Breast epithelium (tissue), 4 donors: ENCODE results near the gene RETREG2. TPM values are rescaled to one million over a fixed set of nuclear protein-coding genes. Genes with fewer than 3 reads are reported as not detected.
A peak's percentile ranks its signal among the peaks of the same experiment; 100 is the strongest.

Experiments used
- DNase-seq, 2 donors: peaks; one replicate each; pipeline ENCODE4 v3.0.0-alpha.2; 2019; ENCODE audit warnings: low spot score in 2 of 2
- H3K27ac ChIP-seq, 2 donors: fragments of 200-600 bp; sonication (generic) in 1 of 2; one replicate each; pipeline ENCODE4 v1.5.1; 2016 to 2019; ENCODE audit warnings: mild to moderate bottlenecking in 1 of 2
- H3K27me3 ChIP-seq, 2 donors: fragments of 200-600 bp; sonication (generic) in 1 of 2; one replicate each; pipeline versions ENCODE4 v1.5.1 to v1.6.0; 2017 to 2019; ENCODE audit warnings: control low read depth in 1 of 2, mild to moderate bottlenecking in 1 of 2
- H3K36me3 ChIP-seq: fragments of 200-600 bp; one replicate; pipeline ENCODE4 v1.5.1; 2019
- H3K4me1 ChIP-seq, 2 donors: fragments of 200-600 bp; sonication (generic); one replicate each; pipeline ENCODE4 v1.5.1; 2016 to 2019; ENCODE audit warnings: control low read depth in 1 of 2
- H3K4me3 ChIP-seq, 3 donors: fragments of 200-600 bp; sonication (generic); 1 replicate in 2 of 3; 2 replicates in 1 of 3; pipeline ENCODE4 v1.5.1; 2016 to 2019; ENCODE audit warnings: mild to moderate bottlenecking in 3 of 3, moderate library complexity in 2 of 3
- H3K9me3 ChIP-seq, 2 donors: fragments of 200-600 bp; sonication (generic) in 1 of 2; one replicate each; pipeline ENCODE4 v1.5.1; 2016 to 2019; ENCODE audit warnings: control low read depth in 1 of 2
- POLR2A ChIP-seq: fragments of 450-650 bp; IDR thresholded peaks from one replicate; pipeline ENCODE4 v1.6.1; 2016; ENCODE audit warnings: antibody characterized with exemption, mild to moderate bottlenecking, moderate library complexity
- POLR2AphosphoS5 ChIP-seq, 3 donors: sonication (generic); formaldehyde crosslinking; IDR thresholded peaks; one replicate each; pipeline ENCODE4 v1.6.1; 2017; ENCODE audit warnings: antibody characterized with exemption in 3 of 3
- intact Hi-C: fragments of 100-400 bp; cut with DNase I; formaldehyde crosslinking; loops from one replicate; pipeline ENCODE4 v1.15.1; 2023; ENCODE audit warnings: low total_unique reads
- total RNA-seq, 3 donors: library from RNA; depleted of rRNA; stranded (reverse); fragments of >200 nt; gene quantifications; one replicate each; pipeline ENCODE4 v1.1.0, GENCODE V29; 2016
- TF ChIP-seq, protein P1 (sequence below), 3 donors: fragments of 450-650 bp; IDR thresholded peaks; one replicate each; pipeline ENCODE4 v1.5.1; 2016 to 2017; ENCODE audit warnings: antibody characterized with exemption in 3 of 3, mild to moderate bottlenecking in 3 of 3, moderate library complexity in 3 of 3

RETREG2 gene, protein sequence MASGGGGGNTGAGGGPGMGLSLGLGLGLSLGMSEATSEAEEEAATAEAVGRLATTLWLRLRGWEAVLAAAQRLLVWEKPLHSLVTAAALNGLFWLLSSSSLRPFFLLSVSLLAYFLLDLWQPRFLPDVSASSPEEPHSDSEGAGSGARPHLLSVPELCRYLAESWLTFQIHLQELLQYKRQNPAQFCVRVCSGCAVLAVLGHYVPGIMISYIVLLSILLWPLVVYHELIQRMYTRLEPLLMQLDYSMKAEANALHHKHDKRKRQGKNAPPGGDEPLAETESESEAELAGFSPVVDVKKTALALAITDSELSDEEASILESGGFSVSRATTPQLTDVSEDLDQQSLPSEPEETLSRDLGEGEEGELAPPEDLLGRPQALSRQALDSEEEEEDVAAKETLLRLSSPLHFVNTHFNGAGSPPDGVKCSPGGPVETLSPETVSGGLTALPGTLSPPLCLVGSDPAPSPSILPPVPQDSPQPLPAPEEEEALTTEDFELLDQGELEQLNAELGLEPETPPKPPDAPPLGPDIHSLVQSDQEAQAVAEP
- 10 to 100 TPM; 58.7 to 79.7 (median 66.3) TPM for total RNA-seq

DNA sequence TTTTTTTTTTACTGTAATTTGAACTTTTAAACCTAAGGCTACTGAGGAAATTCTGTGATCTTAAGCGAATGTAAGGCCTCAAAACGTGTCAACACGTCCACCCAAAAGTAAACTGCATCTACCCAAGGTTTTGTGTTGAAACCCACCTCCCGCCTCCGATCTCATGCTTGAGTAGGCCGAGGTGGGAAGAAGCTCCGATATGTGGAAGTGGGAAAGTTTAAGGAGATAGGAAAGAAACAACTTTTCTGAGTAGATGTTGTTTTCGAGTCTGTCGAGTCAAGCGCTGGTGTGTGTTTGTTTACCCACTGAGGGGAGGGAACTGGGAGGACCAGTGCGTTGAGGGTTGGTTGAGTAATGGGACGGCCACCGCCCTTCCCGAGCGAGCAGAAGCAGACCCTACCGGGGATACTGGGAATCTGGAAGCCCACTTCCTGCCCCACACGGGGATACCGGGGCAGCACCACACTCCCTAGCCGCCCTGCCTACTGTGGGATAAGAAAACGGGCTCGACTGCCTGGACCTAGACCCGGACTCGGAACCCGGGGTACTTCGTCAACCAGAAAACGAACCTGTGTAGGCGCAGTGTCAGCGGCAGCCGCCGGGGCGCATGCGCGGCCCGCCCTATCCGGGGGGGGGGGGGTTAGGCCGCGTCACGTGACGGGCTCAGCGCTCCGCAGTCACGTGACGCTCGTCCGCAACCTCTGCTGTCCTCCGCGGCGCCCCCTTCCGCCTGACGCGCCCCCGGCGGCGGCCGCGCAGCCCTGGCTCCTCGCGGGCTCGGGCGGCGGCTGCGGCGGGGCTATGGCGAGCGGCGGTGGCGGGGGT, at the start of gene RETREG2:
Gene RETREG2 (plus strand): TSS at position 724 of the 825 bp plus-strand sequence. CDS start 78 bp downstream, at position 802.
- H3K9me3 ChIP-seq, result no peaks in the 10 kb centered on the region
- no peaks in the 10 kb centered on the region for H3K36me3 ChIP-seq
- H3K27me3 ChIP-seq, result no peaks in the 10 kb centered on the region
- H3K4me1 ChIP-seq, result peaks cover 0 to 19% of the 10 kb centered on the region in 2 donors
- H3K27ac ChIP-seq, result peak within 1 kb of the TSS; percentile 97 to 99
- peak; percentile 75 to 83 for DNase-seq
- TF ChIP-seq POLR2A (peak; percentile 98), POLR2AphosphoS5 (IDR thresholded peaks at IDR 0.05) (peak; percentile 98 to 99 (median 99))
- TF ChIP-seq, protein P1, sequence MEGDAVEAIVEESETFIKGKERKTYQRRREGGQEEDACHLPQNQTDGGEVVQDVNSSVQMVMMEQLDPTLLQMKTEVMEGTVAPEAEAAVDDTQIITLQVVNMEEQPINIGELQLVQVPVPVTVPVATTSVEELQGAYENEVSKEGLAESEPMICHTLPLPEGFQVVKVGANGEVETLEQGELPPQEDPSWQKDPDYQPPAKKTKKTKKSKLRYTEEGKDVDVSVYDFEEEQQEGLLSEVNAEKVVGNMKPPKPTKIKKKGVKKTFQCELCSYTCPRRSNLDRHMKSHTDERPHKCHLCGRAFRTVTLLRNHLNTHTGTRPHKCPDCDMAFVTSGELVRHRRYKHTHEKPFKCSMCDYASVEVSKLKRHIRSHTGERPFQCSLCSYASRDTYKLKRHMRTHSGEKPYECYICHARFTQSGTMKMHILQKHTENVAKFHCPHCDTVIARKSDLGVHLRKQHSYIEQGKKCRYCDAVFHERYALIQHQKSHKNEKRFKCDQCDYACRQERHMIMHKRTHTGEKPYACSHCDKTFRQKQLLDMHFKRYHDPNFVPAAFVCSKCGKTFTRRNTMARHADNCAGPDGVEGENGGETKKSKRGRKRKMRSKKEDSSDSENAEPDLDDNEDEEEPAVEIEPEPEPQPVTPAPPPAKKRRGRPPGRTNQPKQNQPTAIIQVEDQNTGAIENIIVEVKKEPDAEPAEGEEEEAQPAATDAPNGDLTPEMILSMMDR (IDR thresholded peaks at IDR 0.05), result peak; percentile 17 to 42 (median 34)
- intact Hi-C loops, result loop anchor here (10.0 kb wide), 1 partner anchor 507 kb away; no protein-coding TSS in a partner anchor
- peak within 1 kb of the TSS; percentile 77 to 92 (median 90) for H3K4me3 ChIP-seq

DNA sequence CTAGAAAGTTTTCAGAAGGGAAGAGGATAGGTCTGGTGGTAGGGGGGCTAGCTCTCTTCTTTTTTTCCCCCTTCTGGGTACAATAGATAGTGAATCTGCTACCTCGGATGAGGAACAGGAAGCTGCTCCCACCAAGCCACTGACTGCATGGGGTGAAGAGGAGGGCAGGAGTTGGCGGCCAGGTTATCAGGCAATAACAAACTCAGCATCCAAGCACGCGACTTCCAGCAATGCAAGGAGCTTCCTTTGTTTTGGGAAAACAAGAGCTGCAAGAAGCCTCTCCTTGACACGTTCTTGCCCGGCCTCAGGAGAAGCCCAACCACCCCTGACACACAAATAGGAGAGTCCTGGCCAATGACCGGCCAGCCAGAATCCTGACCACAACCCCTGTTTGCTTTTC, 49.7 kb upstream of the RETREG2 start:
- intact Hi-C loops, result no loop called here
- H3K4me1 ChIP-seq, result peaks cover 0 to 3% of the 10 kb centered on the region in 2 donors
- H3K27me3 ChIP-seq, result no peaks in the 10 kb centered on the region
- H3K4me3 ChIP-seq, result no peak overlapping the region
- no peaks in the 10 kb centered on the region for H3K36me3 ChIP-seq
- DNase-seq, result no peak
- no peaks in the 10 kb centered on the region for H3K9me3 ChIP-seq
- no peak overlapping the region for H3K27ac ChIP-seq
- TF ChIP-seq POLR2AphosphoS5 (IDR thresholded peaks at IDR 0.05), result no peak
- TF ChIP-seq, protein P1 (IDR thresholded peaks at IDR 0.05), result no peak
- TF ChIP-seq POLR2A, result no peak

DNA sequence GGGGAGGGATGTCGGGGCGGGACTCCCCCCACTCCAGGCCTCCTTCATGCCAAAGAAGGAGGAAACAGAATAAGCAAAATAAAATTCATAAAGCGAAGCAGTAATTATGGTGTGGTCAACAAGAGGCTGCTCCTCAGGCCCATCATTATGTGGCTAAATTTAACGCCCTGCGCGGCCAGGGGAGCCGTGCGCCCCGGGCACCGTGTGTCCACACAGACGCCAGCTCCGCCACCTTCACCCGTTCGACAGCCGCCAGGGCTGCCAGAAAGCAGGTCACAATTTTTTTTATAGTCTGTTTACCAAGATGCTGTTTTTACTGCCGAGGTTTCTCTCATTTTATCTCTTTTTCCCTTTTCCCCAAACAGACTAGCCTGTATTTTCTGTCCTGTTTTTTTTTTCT, 48.5 kb upstream of the RETREG2 start:
- intact Hi-C loops, result no loop called here
- no peak overlapping the region for H3K4me3 ChIP-seq
- DNase-seq, result no peak
- H3K27ac ChIP-seq, result no peak overlapping the region
- no peaks in the 10 kb centered on the region for H3K9me3 ChIP-seq
- H3K27me3 ChIP-seq, result no peaks in the 10 kb centered on the region
- no peaks in the 10 kb centered on the region for H3K36me3 ChIP-seq
- TF ChIP-seq, protein P1 (IDR thresholded peaks at IDR 0.05), result no peak
- TF ChIP-seq POLR2A, result no peak
- no peak for TF ChIP-seq POLR2AphosphoS5 (IDR thresholded peaks at IDR 0.05)
- peaks cover 0 to 3% of the 10 kb centered on the region in 2 donors for H3K4me1 ChIP-seq

DNA sequence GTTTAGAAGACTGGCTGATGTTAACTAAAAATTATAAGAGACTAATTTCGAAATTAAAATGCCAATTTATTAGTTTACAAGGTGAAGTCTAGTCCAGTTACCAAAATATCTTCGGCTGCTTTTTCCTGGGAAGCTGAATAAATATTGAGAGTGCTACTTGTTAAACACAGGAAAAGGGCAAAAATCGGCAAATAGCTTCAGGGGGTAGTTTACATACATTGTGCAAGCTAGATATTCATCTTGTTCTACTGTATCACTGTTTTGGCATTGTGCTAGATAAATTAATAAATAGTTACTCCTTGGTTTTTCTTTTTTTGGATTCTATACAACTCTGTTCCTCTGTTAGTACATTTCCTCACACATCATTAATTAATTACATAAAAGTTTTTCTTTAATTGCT, 46.7 kb upstream of the RETREG2 start:
- TF ChIP-seq POLR2AphosphoS5 (IDR thresholded peaks at IDR 0.05) (no peak), POLR2A (no peak)
- TF ChIP-seq, protein P1 (IDR thresholded peaks at IDR 0.05), result no peak
- no peaks in the 10 kb centered on the region for H3K36me3 ChIP-seq
- no peaks in the 10 kb centered on the region for H3K4me1 ChIP-seq
- intact Hi-C loops, result no loop called here
- no peaks in the 10 kb centered on the region for H3K27me3 ChIP-seq
- H3K9me3 ChIP-seq, result no peaks in the 10 kb centered on the region
- no peak overlapping the region for H3K27ac ChIP-seq
- DNase-seq, result no peak
- H3K4me3 ChIP-seq, result no peak overlapping the region
